Lung (tissue), 12 donors: ENCODE data around the gene KIAA1958. TPM values are rescaled to one million over a fixed set of nuclear protein-coding genes. Genes with fewer than 3 reads are reported as not detected.

Source experiments
- ATAC-seq: fragments of 200-7000 bp; cut with Tn5 transposase; one replicate; pipeline ENCODE4 v1.9.1; 2020; ENCODE audit warnings: moderate number of reproducible peaks; ENCODE audit not compliant: insufficient read depth, low FRiP score
- DNase-seq, 3 donors: peaks; one replicate each; pipeline ENCODE4 v3.0.0-alpha.2; 2013 to 2017
- H3K27ac ChIP-seq, 2 donors: one replicate each; pipeline ENCODE4 v1.5.1; 2013; ENCODE audit warnings: mild to moderate bottlenecking in 2 of 2, moderate library complexity in 2 of 2, control low read depth in 1 of 2, inconsistent platforms in 1 of 2, low read depth in 1 of 2, low read length in 1 of 2
- H3K27me3 ChIP-seq, 3 donors: one replicate each; pipeline ENCODE4 v1.5.1; 2013; ENCODE audit warnings: low read length in 2 of 3; ENCODE audit not compliant: control insufficient read depth in 3 of 3, insufficient read depth in 3 of 3
- H3K36me3 ChIP-seq, 4 donors: one replicate each; pipeline ENCODE4 v1.5.1; 2013; ENCODE audit warnings: low read length in 4 of 4, mild to moderate bottlenecking in 1 of 4, moderate library complexity in 1 of 4; ENCODE audit not compliant: control insufficient read depth in 4 of 4, insufficient read depth in 4 of 4
- H3K4me1 ChIP-seq, 5 donors: one replicate each; pipeline ENCODE4 v1.5.1; 2013; ENCODE audit warnings: low read length in 5 of 5, mild to moderate bottlenecking in 2 of 5, moderate library complexity in 1 of 5; ENCODE audit not compliant: control insufficient read depth in 5 of 5, insufficient read depth in 5 of 5
- H3K4me3 ChIP-seq: one replicate; pipeline ENCODE4 v1.5.1; 2013; ENCODE audit warnings: mild to moderate bottlenecking, control low read depth, moderate library complexity
- H3K9ac ChIP-seq, 2 donors: one replicate each; pipeline ENCODE4 v1.5.1; 2013; ENCODE audit warnings: low read length in 2 of 2, control low read depth in 1 of 2; ENCODE audit not compliant: insufficient read depth in 1 of 2
- H3K9me3 ChIP-seq, 4 donors: one replicate each; pipeline ENCODE4 v1.5.1; 2013; ENCODE audit warnings: low read length in 3 of 4, mild to moderate bottlenecking in 1 of 4, moderate library complexity in 1 of 4; ENCODE audit not compliant: control insufficient read depth in 4 of 4, insufficient read depth in 3 of 4
- CTCF ChIP-seq: IDR thresholded peaks from 2 replicates; pipeline ENCODE4 v1.5.1; 2012; ENCODE audit warnings: mild to moderate bottlenecking; ENCODE audit errors: control extremely low read depth, extremely low read depth
- WGBS, 2 donors: extraction: QIAGEN DNeasy Blood & Tissue Kit; methylation state at CpG; one replicate each; pipeline ENCODE4 v1.1.7; 2013; 5-methylcytosine and 5-hydroxymethylcytosine counted together
- polyA plus RNA-seq, 2 donors: library from polyadenylated mRNA; stranded (reverse); fragments of 200-250 nt; gene quantifications; one replicate each; pipeline ENCODE4 v1.2.1, GENCODE V29; 2013
- total RNA-seq, 2 donors: library from RNA; depleted of rRNA in 1 of 2; stranded (reverse); fragments of >200 nt in 1 of 2; gene quantifications; one replicate each; pipeline ENCODE4 v1.2.1, GENCODE V29; 2014 to 2021
- donor health status: control.
- donor health status: control.
- donor health status: Bipolar disorder and iron deficiency.
- donor health status: healthy.
- donor health status: DM: yes; HTN: yes; CAD: no.

Gene KIAA1958
- total and polyA plus RNA-seq, 4 donors = 2.0 to 24.0 (median 6.8) TPM

- H3K9me3 ChIP-seq = no peaks in the 10 kb centered on the region
- TF ChIP-seq CTCF = no peak
- H3K9ac ChIP-seq = no peak overlapping the region
- no peak overlapping the region for H3K27ac ChIP-seq
- WGBS, 2 donors = 95 to 97% methylated on average over 1 of the region's 1 CpG
- DNase-seq (no peak), ATAC-seq (no peak)
- H3K4me3 ChIP-seq = no peak overlapping the region
- H3K4me1 ChIP-seq = no peaks in the 10 kb centered on the region
- no peaks in the 10 kb centered on the region for H3K36me3 ChIP-seq
- no peaks in the 10 kb centered on the region for H3K27me3 ChIP-seq
Measured at GRCh38 chr9:112608851-112609250, 122.2 kb downstream of the KIAA1958 start.

GRCh38 chr9:112615584-112616266 is 129.1 kb downstream of the KIAA1958 start:
- H3K9ac ChIP-seq = no peak overlapping the region
- DNase-seq (no peak), ATAC-seq (no peak)
- no peaks in the 10 kb centered on the region for H3K9me3 ChIP-seq
- no peak for TF ChIP-seq CTCF
- H3K27ac ChIP-seq = no peak overlapping the region
- H3K4me1 ChIP-seq = peaks cover 0 to 26% (median 0%) of the 10 kb centered on the region in 5 donors
- 59 to 74% methylated on average over 2 of the region's 2 CpGs for WGBS, 2 donors
- H3K36me3 ChIP-seq = peaks cover 0 to 2% (median 0%) of the 10 kb centered on the region in 4 donors
- H3K4me3 ChIP-seq = no peak overlapping the region
- no peaks in the 10 kb centered on the region for H3K27me3 ChIP-seq

GRCh38 chr9:112617371-112617770 is 130.7 kb downstream of the KIAA1958 start:
- Histone ChIP-seq H3K4me1 (peaks cover 0 to 32% (median 0%) of the 10 kb centered on the region in 5 donors), H3K36me3 (peaks cover 0 to 2% (median 0%) of the 10 kb centered on the region in 4 donors), H3K9ac (no peak overlapping the region), H3K27ac (no peak overlapping the region), H3K9me3 (no peaks in the 10 kb centered on the region), H3K27me3 (no peaks in the 10 kb centered on the region), H3K4me3 (no peak overlapping the region)
- ATAC-seq (no peak), DNase-seq (peak; percentile 46 to 84 (median 82))
- TF ChIP-seq CTCF = no peak
- WGBS, 2 donors = 83 to 85% methylated on average over 8 of the region's 8 CpGs
